ENCODE data around the gene E2F4.

Gene E2F4

DNA sequence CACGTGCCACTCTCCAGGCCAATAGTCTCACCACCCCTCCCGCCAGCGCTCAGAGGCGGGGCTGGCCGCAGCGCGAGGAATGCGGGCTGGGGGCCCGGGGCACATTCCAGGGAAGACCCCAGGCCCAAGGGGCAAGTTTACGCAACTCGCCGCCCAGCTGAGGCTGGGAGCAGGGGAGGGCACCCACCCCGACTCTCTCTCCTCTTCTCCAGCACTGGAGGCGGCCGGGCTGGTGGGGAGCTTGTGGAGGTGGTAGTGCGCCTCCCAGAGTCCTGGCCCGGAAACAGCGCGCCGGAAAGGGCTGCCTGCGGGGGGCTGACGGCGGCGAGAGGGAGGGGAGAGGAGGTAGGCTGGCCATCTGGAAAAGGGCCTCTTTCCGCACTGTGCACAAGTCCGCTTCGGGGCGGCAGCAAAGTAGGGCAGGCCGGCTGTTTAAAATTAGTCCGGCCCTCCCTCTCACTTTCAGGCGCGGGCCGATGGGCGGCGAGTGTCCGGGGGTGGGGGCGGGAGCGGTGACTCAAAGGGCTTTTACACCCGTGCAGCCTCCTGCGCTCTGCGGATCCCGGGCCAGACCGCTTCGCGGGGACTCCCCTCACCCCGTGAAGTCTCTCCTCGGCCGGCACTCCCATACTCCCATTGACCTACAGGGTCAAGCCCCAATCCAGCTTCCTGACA is 54.3 kb downstream of the E2F4 start:
- peak; percentile 82 for DNase-seq (ENCODE audit: low spot score)
- in situ Hi-C loops (cut with MboI; ENCODE audit: low pct_unique_long_range_greater_than_20kb, low sequenced_read_pairs, unreplicated experiment) = no loop called here
- TF ChIP-seq, protein P1, sequence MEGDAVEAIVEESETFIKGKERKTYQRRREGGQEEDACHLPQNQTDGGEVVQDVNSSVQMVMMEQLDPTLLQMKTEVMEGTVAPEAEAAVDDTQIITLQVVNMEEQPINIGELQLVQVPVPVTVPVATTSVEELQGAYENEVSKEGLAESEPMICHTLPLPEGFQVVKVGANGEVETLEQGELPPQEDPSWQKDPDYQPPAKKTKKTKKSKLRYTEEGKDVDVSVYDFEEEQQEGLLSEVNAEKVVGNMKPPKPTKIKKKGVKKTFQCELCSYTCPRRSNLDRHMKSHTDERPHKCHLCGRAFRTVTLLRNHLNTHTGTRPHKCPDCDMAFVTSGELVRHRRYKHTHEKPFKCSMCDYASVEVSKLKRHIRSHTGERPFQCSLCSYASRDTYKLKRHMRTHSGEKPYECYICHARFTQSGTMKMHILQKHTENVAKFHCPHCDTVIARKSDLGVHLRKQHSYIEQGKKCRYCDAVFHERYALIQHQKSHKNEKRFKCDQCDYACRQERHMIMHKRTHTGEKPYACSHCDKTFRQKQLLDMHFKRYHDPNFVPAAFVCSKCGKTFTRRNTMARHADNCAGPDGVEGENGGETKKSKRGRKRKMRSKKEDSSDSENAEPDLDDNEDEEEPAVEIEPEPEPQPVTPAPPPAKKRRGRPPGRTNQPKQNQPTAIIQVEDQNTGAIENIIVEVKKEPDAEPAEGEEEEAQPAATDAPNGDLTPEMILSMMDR (IDR thresholded peaks at IDR 0.05; ENCODE audit: extremely low read depth, insufficient read depth, missing control alignments) = peak; percentile 57

DNA sequence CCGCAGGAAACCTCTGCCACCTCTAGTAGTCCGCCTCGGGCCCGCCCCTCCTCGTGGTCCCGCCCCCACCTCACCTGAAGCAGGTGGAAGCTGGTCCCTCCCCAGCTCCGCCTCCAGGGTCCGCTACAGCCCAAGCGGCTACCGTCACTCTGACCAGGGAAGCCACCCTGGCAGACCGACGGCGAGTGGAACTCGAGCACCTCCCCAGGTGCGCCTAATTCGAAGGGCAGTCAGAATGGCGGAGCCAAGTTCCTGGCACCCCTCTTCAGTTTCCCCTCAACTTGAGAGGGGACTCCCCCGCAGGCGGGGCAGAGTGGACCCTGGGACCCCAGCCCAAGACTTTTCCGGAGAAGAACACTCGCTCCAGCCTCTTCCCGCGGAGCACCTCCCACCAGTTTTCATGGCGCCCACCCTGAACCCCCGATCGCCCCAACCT is 54.8 kb downstream of the E2F4 start:
- in situ Hi-C loops (cut with MboI; ENCODE audit: low pct_unique_long_range_greater_than_20kb, low sequenced_read_pairs, unreplicated experiment) = no loop called here
- TF ChIP-seq, protein P1 (IDR thresholded peaks at IDR 0.05; ENCODE audit: extremely low read depth, insufficient read depth, missing control alignments) = peak; percentile 18
- peak; percentile 62 for DNase-seq (ENCODE audit: low spot score)

DNA sequence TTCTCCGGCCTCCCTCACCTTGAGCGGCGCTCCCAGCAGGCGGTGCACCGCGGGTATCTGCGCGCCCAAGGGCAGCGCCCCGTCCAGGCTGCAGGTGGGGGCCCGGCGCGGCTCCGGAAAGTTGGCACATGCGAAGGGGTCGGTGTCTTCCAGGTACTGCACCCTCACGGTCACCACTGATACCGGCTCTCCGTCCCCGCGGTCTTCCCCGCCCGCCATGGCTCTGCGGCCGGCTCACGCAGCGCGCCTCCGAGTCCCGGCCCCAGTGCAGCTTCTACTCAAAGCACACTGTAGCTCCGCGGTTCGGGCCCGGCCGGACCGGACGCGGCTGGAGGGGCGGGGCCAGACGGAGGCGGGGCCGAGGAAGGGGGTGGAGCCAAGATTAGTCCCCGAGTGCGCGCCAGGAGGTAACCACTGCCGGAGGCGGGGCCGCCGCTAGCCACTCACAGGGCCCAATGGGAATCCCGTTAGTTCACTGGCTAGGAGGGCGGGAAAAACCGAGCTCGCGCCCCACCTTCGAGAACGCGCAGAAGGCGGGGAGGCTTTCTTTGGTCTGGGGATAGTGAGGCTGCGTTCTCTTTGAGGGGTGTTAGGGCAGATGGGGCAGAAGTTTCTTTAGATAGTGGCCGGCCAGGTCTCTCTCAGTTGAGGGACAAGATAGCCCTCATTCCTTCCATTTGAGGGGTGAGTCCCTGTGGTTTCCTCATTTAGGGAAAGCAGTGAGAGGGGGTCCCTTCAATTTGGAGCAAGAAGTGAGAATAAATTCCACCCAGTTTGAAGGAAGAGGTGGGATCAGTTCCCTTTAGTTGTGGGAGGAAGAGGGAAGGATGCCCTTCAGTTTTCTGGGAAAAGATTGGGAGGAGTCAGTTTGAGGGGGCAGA is 55.5 kb downstream of the E2F4 start, which contains the start of gene FHOD1:
TSS of gene FHOD1 (minus strand) at position 290 of the 881 bp plus-strand sequence. CDS start at position 219, 71 bp downstream.
- peak; percentile 98 for DNase-seq (ENCODE audit: low spot score)
- in situ Hi-C loops (cut with MboI; ENCODE audit: low pct_unique_long_range_greater_than_20kb, low sequenced_read_pairs, unreplicated experiment) = no loop called here

DNA sequence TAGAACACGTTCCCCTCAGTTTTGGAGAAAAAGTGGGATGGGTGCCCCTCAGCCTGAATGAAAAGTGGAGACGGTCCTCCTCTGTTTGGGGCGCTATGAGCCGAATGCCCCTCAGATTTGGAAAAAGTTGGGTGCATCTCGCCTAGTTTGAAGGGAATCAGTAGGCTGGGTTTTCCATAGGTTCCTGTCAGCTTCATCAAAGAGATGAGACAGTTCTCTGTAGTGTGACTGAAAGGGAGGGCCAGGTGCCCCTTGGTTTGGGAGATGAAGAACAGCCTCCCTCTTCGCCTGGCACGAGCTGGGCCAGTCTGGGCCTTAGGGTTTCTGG is 56.1 kb downstream of the E2F4 start:
- no peak for DNase-seq (ENCODE audit: low spot score)
- in situ Hi-C loops (cut with MboI; ENCODE audit: low pct_unique_long_range_greater_than_20kb, low sequenced_read_pairs, unreplicated experiment) = no loop called here
- TF ChIP-seq, protein P1 (IDR thresholded peaks at IDR 0.05; ENCODE audit: extremely low read depth, insufficient read depth, missing control alignments) = no peak

More for the DNA sequence above, 55.5 kb downstream of the E2F4 start, which contains the start of gene FHOD1:
- TF ChIP-seq, protein P1 (IDR thresholded peaks at IDR 0.05; ENCODE audit: extremely low read depth, insufficient read depth, missing control alignments) = no peak

Measured in GM13977 (cell line).